NCI-H510A treated with DMSO at 0.1 percent for 48 hours (cell line): ENCODE results near the gene NFX1.

ENCODE experiments used
- DNase-seq: peaks from one replicate; lab custom pipeline; 2025; lab: John Stamatoyannopoulos, UW

NFX1 gene

GRCh38 chr9:33290247-33291030, at the start of gene NFX1:
Gene NFX1, plus strand, starts transcription at chr9:33290516. Its CDS starts 57 bp downstream, at chr9:33290573.
- peak; percentile 77 for DNase-seq

- no peak for DNase-seq
Observed at GRCh38 chr9:33241298-33241697, 49.0 kb upstream of the NFX1 start.

DNA sequence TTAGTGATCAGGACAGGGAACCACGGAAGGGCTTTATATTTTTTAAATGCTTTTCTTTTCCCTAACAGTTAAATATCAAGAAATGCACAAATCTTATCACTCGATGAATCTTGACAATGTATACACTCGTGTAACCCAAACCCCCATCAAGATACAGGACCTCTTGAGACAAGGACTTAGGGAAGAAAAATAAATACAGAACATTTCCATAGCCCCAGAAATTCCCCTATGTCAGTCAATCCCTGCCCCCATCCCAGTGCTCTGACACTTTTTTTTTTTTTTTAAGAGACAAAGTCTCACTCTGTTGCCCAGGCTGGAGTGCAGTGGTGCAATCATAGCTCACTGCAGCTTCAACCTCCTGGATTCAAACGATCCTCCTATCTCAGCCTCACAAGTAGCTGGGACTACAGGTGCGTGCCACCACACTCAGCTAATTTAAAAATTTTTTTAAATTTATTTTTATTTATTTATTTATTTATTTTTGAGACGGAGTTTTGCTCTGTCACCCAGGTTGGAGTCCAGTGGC, 47.6 kb upstream of the NFX1 start:
- no peak for DNase-seq

- DNase-seq, result no peak
Observed at GRCh38 chr9:33244137-33244784, 46.1 kb upstream of the NFX1 start.

- no peak for DNase-seq
Observed at GRCh38 chr9:33245341-33245740, 45.0 kb upstream of the NFX1 start.

GRCh38 chr9:33246269-33246860, 44.0 kb upstream of the NFX1 start:
- DNase-seq, result no peak

DNA sequence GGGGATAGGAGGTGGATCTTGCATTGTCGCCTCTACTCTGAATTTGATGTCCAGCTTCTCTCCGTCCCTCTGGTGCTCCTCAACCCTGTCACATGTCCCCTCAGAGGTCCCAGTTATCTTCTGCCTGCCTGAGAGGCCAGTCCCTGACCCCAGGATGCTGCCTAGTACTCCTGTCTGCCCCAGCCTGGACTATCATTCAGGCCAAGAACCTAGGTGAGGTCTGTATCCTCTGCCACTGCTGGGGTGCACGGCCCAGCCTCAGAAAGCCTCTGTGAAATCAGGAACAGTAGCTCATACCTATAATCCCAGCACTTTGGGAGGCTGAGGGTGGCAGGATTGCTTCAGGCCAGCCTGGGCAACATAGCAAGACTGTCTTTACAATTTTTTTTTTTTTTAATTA, 41.7 kb upstream of the NFX1 start:
- no peak for DNase-seq

GRCh38 chr9:33249087-33249658, 41.1 kb upstream of the NFX1 start:
- DNase-seq, result no peak

- DNase-seq, result no peak
Observed at GRCh38 chr9:33249983-33250382, 40.3 kb upstream of the NFX1 start.

GRCh38 chr9:33250458-33250995, 39.8 kb upstream of the NFX1 start:
- DNase-seq, result no peak

GRCh38 chr9:33254211-33254610, 36.1 kb upstream of the NFX1 start:
- no peak for DNase-seq

DNA sequence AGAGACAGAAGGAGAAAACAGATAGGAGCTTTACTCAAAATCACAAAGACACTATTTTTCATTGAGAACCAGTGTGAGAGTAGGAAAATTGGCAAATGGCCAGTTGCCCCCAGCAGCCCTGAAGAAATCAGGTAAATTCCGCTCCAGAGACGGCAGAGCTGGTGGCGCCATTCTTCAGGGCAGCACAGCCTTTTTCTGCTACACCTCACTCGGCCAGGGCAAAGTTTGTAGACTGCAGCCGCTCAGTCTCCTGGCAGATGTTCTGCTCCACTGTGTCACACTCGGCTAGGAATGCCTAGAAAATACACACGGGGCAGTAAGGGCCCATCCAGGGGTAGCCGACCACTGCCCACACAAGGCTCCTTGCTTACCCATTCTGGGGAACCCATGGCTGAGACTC, 35.3 kb upstream of the NFX1 start:
- DNase-seq, result no peak

DNA sequence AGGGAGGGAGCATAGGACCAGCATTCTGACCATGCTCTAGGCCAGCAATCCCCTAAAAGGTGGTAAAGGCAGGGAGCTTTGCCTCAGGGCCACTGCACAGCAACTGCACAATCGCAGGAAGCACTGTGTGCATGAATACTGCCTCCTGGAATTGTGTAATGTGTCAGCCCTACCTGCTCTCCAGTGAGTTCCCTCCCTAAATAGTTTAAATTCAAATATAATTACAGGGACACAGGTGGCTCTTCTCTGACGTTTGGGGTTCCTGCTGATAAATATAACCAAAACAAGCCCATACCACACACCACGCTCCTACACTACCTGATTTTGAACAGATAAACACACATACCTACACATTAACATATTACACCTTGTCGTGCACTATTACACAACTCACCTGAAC, 34.8 kb upstream of the NFX1 start:
- no peak for DNase-seq

DNA sequence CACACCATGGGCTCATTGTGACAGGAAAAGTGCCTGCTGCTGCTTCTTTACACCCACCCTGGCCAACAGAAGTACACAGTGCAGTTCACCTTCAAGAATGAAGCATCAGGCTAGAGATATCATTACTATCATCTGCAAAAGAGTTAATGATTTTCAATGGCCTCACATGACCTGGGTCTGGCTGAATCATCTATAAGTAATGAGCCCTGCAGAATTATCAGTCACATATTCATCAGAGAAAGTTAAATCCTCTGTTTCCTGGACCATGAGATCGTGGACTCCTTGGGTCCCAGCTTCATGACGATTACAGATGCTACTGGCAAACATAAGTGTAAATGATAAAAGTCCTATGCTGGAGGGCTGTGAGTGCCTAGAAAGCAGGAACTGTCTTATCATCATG, 34.1 kb upstream of the NFX1 start:
- no peak for DNase-seq

GRCh38 chr9:33257276-33257675, 33.0 kb upstream of the NFX1 start:
- DNase-seq, result no peak

DNA sequence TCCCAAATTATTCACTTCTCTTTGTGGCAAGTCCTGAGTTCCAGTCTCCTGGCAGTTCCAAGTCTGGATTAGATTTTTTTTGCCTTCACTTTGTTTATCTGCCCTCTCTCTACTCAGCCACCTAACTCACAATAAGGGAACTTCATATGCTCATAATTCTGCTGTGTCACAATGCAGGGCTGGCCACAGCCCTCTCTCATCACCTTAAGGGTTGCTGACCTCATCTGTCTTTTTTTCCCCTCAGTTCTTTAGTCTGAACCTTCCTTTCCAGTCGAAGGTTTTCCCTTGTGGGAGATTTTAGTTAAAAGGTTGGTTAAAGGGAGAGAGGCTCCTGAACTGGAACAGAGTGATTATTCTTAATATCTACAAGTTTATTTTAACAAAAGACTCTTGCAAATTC, 29.9 kb upstream of the NFX1 start:
- DNase-seq, result no peak

- DNase-seq, result peak; percentile 7
Observed at GRCh38 chr9:33263131-33264002, 26.9 kb upstream of the NFX1 start.

- DNase-seq, result no peak
Observed at GRCh38 chr9:33264003-33264472, 26.3 kb upstream of the NFX1 start.

GRCh38 chr9:33264473-33265177, 25.7 kb upstream of the NFX1 start, which contains the start of the genes BAG1 and CHMP5:
Gene BAG1, minus strand, starts transcription at chr9:33264708.
Gene CHMP5, plus strand, starts transcription at chr9:33265049. Its CDS starts 30 bp downstream, at chr9:33265079.
- DNase-seq, result peak; percentile 89

GRCh38 chr9:33265211-33265865, 25.0 kb upstream of the NFX1 start:
- no peak for DNase-seq
